Peyer's patch (tissue), 4 donors: ENCODE measurements around the gene UBR3. TPM values are rescaled to one million over a fixed set of nuclear protein-coding genes. Genes with fewer than 3 reads are reported as not detected.
"Not testable (repeated sequence)": the region's sequence is repeated elsewhere in the genome, so short reads cannot be mapped to it uniquely, and the experiment has no call there.

Source experiments
- DNase-seq, 3 donors: peaks; one replicate each; pipeline ENCODE4 v3.0.0-alpha.2; 2017 to 2019
- H3K27ac ChIP-seq, 4 donors: fragments of 200-600 bp; sonication (generic); one replicate each; pipeline ENCODE4 v1.5.1; 2016 to 2019
- H3K27me3 ChIP-seq, 2 donors: fragments of 200-600 bp; sonication (generic); one replicate each; pipeline ENCODE4 v1.5.1; 2019
- H3K36me3 ChIP-seq, 3 donors: fragments of 200-600 bp; sonication (generic); one replicate each; pipeline ENCODE4 v1.5.1; 2016 to 2019
- H3K4me1 ChIP-seq, 4 donors: fragments of 200-600 bp; sonication (generic); one replicate each; pipeline ENCODE4 v1.5.1; 2016 to 2019
- H3K4me3 ChIP-seq, 4 donors: fragments of 200-600 bp; sonication (generic); 1 replicate in 3 of 4; 2 replicates in 1 of 4; pipeline ENCODE4 v1.5.1; 2016 to 2019; ENCODE audit warnings: mild to moderate bottlenecking in 1 of 4
- H3K9me3 ChIP-seq, 4 donors: fragments of 200-600 bp; sonication (generic); one replicate each; pipeline ENCODE4 v1.5.1; 2016 to 2019; ENCODE audit warnings: mild to moderate bottlenecking in 1 of 4
- CTCF ChIP-seq, 6 experiments: fragments of 450-650 bp in 4 of 6; fragments of 200-600 bp in 2 of 6; sonication (generic) in 1 of 6; IDR thresholded peaks; one replicate each; pipeline ENCODE4 v1.5.1; 2017 to 2019; ENCODE audit warnings: antibody characterized with exemption in 6 of 6, mild to moderate bottlenecking in 3 of 6, moderate library complexity in 1 of 6
- POLR2A ChIP-seq, 2 donors: fragments of 450-650 bp; IDR thresholded peaks; one replicate each; pipeline ENCODE4 v1.5.1; 2017; ENCODE audit warnings: antibody characterized with exemption in 2 of 2, mild to moderate bottlenecking in 2 of 2, moderate library complexity in 2 of 2
- total RNA-seq, 4 donors: library from RNA; depleted of rRNA; stranded (reverse); fragments of >200 nt; gene quantifications; one replicate each; pipeline ENCODE4 v1.1.0, GENCODE V29; 2016

The UBR3 gene
- total RNA-seq, 4 donors from 2014 or later, result 45.4 to 90.0 (median 72.4) TPM

GRCh38 chr2:169860149-169860548 is 32.9 kb downstream of the UBR3 start:
- Histone ChIP-seq H3K4me1 (no peaks in the 10 kb centered on the region), H3K27me3 (no peaks in the 10 kb centered on the region), H3K27ac (no peak overlapping the region), H3K36me3 (no peaks in the 10 kb centered on the region), H3K9me3 (no peaks in the 10 kb centered on the region), H3K4me3 (no peak overlapping the region)
- no peak for DNase-seq
- TF ChIP-seq POLR2A (IDR thresholded peaks at IDR 0.05) (no peak), CTCF (IDR thresholded peaks at IDR 0.05) (no peak)

- no peak overlapping the region for H3K27ac ChIP-seq
- no peaks in the 10 kb centered on the region for H3K36me3 ChIP-seq
- no peaks in the 10 kb centered on the region for H3K27me3 ChIP-seq
- no peak for DNase-seq
- no peak overlapping the region for H3K4me3 ChIP-seq
- TF ChIP-seq POLR2A (IDR thresholded peaks at IDR 0.05) (no peak), CTCF (IDR thresholded peaks at IDR 0.05) (no peak)
- no peaks in the 10 kb centered on the region for H3K4me1 ChIP-seq
- no peaks in the 10 kb centered on the region for H3K9me3 ChIP-seq
These were observed 35.6 kb downstream of the UBR3 start for GRCh38 chr2:169862816-169863215.

- no peak for DNase-seq
- H3K27ac ChIP-seq, result no peak overlapping the region
- H3K36me3 ChIP-seq, result no peaks in the 10 kb centered on the region
- H3K4me1 ChIP-seq, result no peaks in the 10 kb centered on the region
- no peak overlapping the region for H3K4me3 ChIP-seq
- TF ChIP-seq CTCF (IDR thresholded peaks at IDR 0.05), result no peak
- no peak for TF ChIP-seq POLR2A (IDR thresholded peaks at IDR 0.05)
- no peaks in the 10 kb centered on the region for H3K9me3 ChIP-seq
- H3K27me3 ChIP-seq, result no peaks in the 10 kb centered on the region
These were observed 38.2 kb downstream of the UBR3 start for GRCh38 chr2:169865492-169865891.

GRCh38 chr2:169866230-169866629 is 39.0 kb downstream of the UBR3 start:
- DNase-seq, H3K9me3 ChIP-seq, H3K36me3 ChIP-seq: not testable (repeated sequence)

GRCh38 chr2:169867579-169867978 is 40.3 kb downstream of the UBR3 start:
- H3K27ac ChIP-seq, result no peak overlapping the region
- no peaks in the 10 kb centered on the region for H3K9me3 ChIP-seq
- H3K27me3 ChIP-seq, result no peaks in the 10 kb centered on the region
- H3K4me3 ChIP-seq, result no peak overlapping the region
- no peaks in the 10 kb centered on the region for H3K4me1 ChIP-seq
- TF ChIP-seq CTCF (IDR thresholded peaks at IDR 0.05), result no peak
- no peak for TF ChIP-seq POLR2A (IDR thresholded peaks at IDR 0.05)
- no peaks in the 10 kb centered on the region for H3K36me3 ChIP-seq
- no peak for DNase-seq

More at GRCh38 chr2:169866230-169866629, 39.0 kb downstream of the UBR3 start:
- H3K4me1 ChIP-seq, H3K27ac ChIP-seq, H3K27me3 ChIP-seq, H3K4me3 ChIP-seq: not testable (repeated sequence)

GRCh38 chr2:169868951-169869350 is 41.7 kb downstream of the UBR3 start:
- TF ChIP-seq CTCF (IDR thresholded peaks at IDR 0.05), result no peak
- TF ChIP-seq POLR2A (IDR thresholded peaks at IDR 0.05), result no peak
- Histone ChIP-seq H3K9me3 (no peaks in the 10 kb centered on the region), H3K36me3 (no peaks in the 10 kb centered on the region), H3K4me1 (no peaks in the 10 kb centered on the region), H3K27ac (no peak overlapping the region), H3K4me3 (no peak overlapping the region), H3K27me3 (no peaks in the 10 kb centered on the region)
- no peak for DNase-seq

- not testable (repeated sequence) for H3K27ac ChIP-seq
These were observed 44.1 kb downstream of the UBR3 start for GRCh38 chr2:169871369-169871768.

More at GRCh38 chr2:169871369-169871768, 44.1 kb downstream of the UBR3 start:
- not testable (repeated sequence) for H3K4me3 ChIP-seq, H3K36me3 ChIP-seq, DNase-seq, H3K9me3 ChIP-seq, H3K27me3 ChIP-seq, H3K4me1 ChIP-seq
